CD4-positive, CD25-positive, alpha-beta regulatory T cell (primary cell): Measurements from ENCODE around the gene TM2D3. TPM values are rescaled to one million over a fixed set of nuclear protein-coding genes. Genes with fewer than 3 reads are reported as not detected.
"Not testable (repeated sequence)": the region's sequence is repeated elsewhere in the genome, so short reads cannot be mapped to it uniquely, and the experiment has no call there.

Source experiments
- ATAC-seq, 2 donors: fragments of 150-1000 bp; cut with Tn5 transposase; one replicate each; pipeline ENCODE4 v1.10.0; 2021; ENCODE audit warnings: low read depth in 2 of 2, moderate number of reproducible peaks in 2 of 2, moderate library complexity in 1 of 2
- DNase-seq, 3 donors: peaks; one replicate each; pipeline versions ENCODE4 v3.0.0 to v3.0.0-alpha.2; 2012 to 2022; ENCODE audit warnings: mixed read lengths in 1 of 3
- H3K27ac ChIP-seq: one replicate; pipeline ENCODE4 v1.7.0; 2013; ENCODE audit warnings: mild to moderate bottlenecking, low read length; ENCODE audit not compliant: insufficient read depth, poor library complexity, severe bottlenecking
- H3K27me3 ChIP-seq: one replicate; pipeline ENCODE4 v1.7.0; 2013; ENCODE audit warnings: low read length; ENCODE audit not compliant: control insufficient read depth, insufficient read depth
- H3K36me3 ChIP-seq: one replicate; pipeline ENCODE4 v1.7.0; 2013; ENCODE audit warnings: mild to moderate bottlenecking, low read length, moderate library complexity; ENCODE audit not compliant: control insufficient read depth, insufficient read depth
- H3K4me1 ChIP-seq: 2 replicates; pipeline ENCODE4 v1.7.0; 2013; ENCODE audit warnings: mild to moderate bottlenecking, low read length; ENCODE audit not compliant: insufficient read depth, control insufficient read depth, poor library complexity, severe bottlenecking
- H3K4me3 ChIP-seq: one replicate; pipeline ENCODE4 v1.7.0; 2013; ENCODE audit warnings: low read depth, mild to moderate bottlenecking, low read length, moderate library complexity
- H3K9me3 ChIP-seq, 2 experiments: 1 replicate in 1 of 2; 2 replicates in 1 of 2; pipeline ENCODE4 v1.7.0; 2013; ENCODE audit warnings: low read length in 2 of 2, mild to moderate bottlenecking in 1 of 2, moderate library complexity in 1 of 2; ENCODE audit not compliant: control insufficient read depth in 2 of 2
- H3K27ac Mint-ChIP-seq, 3 donors: one replicate each; pipeline ENCODE4 v1.8.0; 2020 to 2022; ENCODE audit warnings: mild to moderate bottlenecking in 3 of 3, mixed read lengths in 3 of 3, moderate library complexity in 2 of 3
- H3K27me3 Mint-ChIP-seq: one replicate; pipeline ENCODE4 v1.8.0; 2022; ENCODE audit warnings: mild to moderate bottlenecking, mixed read lengths
- H3K36me3 Mint-ChIP-seq: one replicate; pipeline ENCODE4 v1.8.0; 2020; ENCODE audit warnings: mixed read lengths
- H3K4me1 Mint-ChIP-seq, 4 donors: one replicate each; pipeline ENCODE4 v1.8.0; 2020 to 2022; ENCODE audit warnings: mixed read lengths in 4 of 4, mild to moderate bottlenecking in 1 of 4
- H3K4me3 Mint-ChIP-seq, 4 donors: one replicate each; pipeline ENCODE4 v1.8.0; 2020 to 2022; ENCODE audit warnings: mild to moderate bottlenecking in 4 of 4, mixed read lengths in 4 of 4, moderate library complexity in 3 of 4
- H3K9me3 Mint-ChIP-seq, 7 donors: one replicate each; pipeline ENCODE4 v1.8.0; 2020 to 2022; ENCODE audit warnings: mixed read lengths in 7 of 7, mild to moderate bottlenecking in 3 of 7, moderate library complexity in 2 of 7
- polyA plus RNA-seq, 4 donors: library from polyadenylated mRNA; unstranded; fragments of 300-500 nt; fragmentation: Illumina TruSeq; gene quantifications; one replicate each; pipeline ENCODE4 v1.2.3, GENCODE V29; 2021
- total RNA-seq: library from RNA; stranded (reverse); gene quantifications from one replicate; pipeline ENCODE4 v1.2.3, GENCODE V29; 2022

Gene TM2D3
- total and polyA plus RNA-seq, 5 donors from 2014 or later = 30.9 to 85.4 (median 43.6) TPM

DNA sequence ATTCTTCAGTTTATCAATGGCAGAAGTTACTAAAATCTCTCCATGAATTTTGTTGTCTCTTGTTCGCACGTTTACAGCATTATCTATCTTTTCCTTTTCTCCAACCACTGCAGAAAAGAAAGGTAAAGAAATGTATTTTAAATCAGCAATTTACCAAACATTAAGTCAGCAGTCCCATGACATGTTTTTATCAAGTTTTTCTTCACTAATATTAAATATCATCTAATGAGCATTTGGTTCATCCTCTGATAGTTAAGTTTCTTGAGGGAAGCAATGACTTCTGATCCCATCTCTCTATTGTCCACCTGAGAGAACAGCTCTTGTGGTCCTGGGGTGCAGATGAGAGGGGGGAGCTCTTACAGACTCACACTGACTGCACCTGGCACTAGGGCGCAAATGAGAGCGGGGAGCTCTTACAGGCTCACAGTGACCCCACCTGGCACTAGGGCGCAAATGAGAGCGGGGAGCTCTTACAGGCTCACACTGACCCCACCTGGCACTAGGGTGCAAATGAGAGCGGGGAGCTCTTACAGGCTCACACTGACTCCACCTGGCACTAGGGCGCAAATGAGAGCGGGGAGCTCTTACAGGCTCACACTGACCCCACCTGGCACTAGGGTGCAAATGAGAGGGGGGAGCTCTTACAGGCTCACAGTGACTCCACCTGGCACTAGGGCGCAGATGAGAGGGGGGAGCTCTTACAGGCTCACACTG is 2.6 kb upstream of the TM2D3 start:
- not testable (repeated sequence) for H3K36me3 Mint-ChIP-seq, ATAC-seq, H3K27ac ChIP-seq, H3K9me3 ChIP-seq, H3K27me3 ChIP-seq, H3K4me3 ChIP-seq, H3K9me3 Mint-ChIP-seq, H3K27me3 Mint-ChIP-seq
- peak in 1 of 3 donors; percentile 48 for DNase-seq
- peak overlapping the region; percentile 21 to 81 (median 68) for H3K4me3 Mint-ChIP-seq
- H3K4me1 ChIP-seq = peaks cover 28% of the 10 kb centered on the region
- peaks cover 12 to 36% (median 17%) of the 10 kb centered on the region in 4 donors for H3K4me1 Mint-ChIP-seq
- H3K27ac Mint-ChIP-seq = peak overlapping the region; percentile 26 to 80 (median 52)
- peaks cover 18% of the 10 kb centered on the region for H3K36me3 ChIP-seq

GRCh38 chr15:101654171-101654570 is 2.0 kb upstream of the TM2D3 start:
- H3K4me3 Mint-ChIP-seq = peak overlapping the region; percentile 38 to 81 (median 68)
- no peaks in the 10 kb centered on the region for H3K9me3 Mint-ChIP-seq
- Histone ChIP-seq H3K4me3 (no peak overlapping the region), H3K4me1 (peaks cover 34% of the 10 kb centered on the region), H3K27me3 (no peaks in the 10 kb centered on the region), H3K36me3 (peaks cover 17% of the 10 kb centered on the region), H3K9me3 (no peaks in the 10 kb centered on the region), H3K27ac (no peak overlapping the region)
- no peaks in the 10 kb centered on the region for H3K27me3 Mint-ChIP-seq
- peaks cover 12% of the 10 kb centered on the region for H3K36me3 Mint-ChIP-seq
- peaks cover 18 to 42% (median 23%) of the 10 kb centered on the region in 4 donors for H3K4me1 Mint-ChIP-seq
- ATAC-seq (no peak), DNase-seq (no peak)
- peak overlapping the region; percentile 2 to 80 (median 52) for H3K27ac Mint-ChIP-seq

DNA sequence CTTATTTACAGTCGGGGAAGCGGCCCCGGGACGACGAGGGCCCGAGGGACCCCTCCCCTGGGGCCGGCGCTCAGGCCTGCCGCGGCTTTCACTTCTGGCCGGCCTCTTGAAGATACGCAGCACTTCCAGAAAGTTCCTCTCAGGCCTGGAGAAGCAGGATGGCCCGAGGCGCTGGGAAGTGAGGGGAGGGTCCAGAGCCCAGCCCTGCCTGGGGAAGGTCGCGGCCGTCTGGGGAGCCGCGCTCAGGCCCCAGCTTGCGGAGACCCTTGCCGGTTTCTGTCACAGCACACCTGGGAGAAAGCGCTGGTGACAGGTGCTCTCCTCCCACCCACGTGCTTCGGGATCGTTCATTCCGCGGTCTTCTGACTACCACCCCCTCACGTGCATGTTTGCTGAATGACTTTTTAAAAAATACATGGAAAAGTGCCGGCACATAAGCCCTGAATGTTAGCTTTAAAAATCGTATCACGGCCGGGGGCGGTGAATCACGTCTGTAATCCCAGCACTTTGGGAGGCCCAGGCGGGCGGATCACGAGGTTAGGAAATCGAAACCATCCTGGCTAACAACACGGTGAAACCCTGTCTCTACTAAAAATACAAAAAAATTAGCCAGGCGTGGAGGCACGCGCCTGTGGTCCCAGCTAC is 727 bp upstream of the TM2D3 start:
- Mint-ChIP-seq H3K27ac (peak overlapping the region; percentile 96 to 97 (median 96)), H3K36me3 (peaks cover 14% of the 10 kb centered on the region), H3K27me3 (no peaks in the 10 kb centered on the region), H3K9me3 (no peaks in the 10 kb centered on the region), H3K4me3 (peak overlapping the region; percentile 93 to 98 (median 96)), H3K4me1 (peaks cover 20 to 52% (median 28%) of the 10 kb centered on the region in 4 donors)
- DNase-seq (no peak), ATAC-seq (no peak)
- H3K36me3 ChIP-seq = peaks cover 29% of the 10 kb centered on the region
- no peaks in the 10 kb centered on the region for H3K9me3 ChIP-seq
- peak overlapping the region; percentile 69 for H3K4me3 ChIP-seq
- H3K27me3 ChIP-seq = no peaks in the 10 kb centered on the region
- H3K27ac ChIP-seq = peak overlapping the region; percentile 95
- peaks cover 39% of the 10 kb centered on the region for H3K4me1 ChIP-seq

- peak overlapping the region; percentile 97 for H3K4me3 ChIP-seq
- H3K27me3 ChIP-seq = no peaks in the 10 kb centered on the region
- H3K4me1 ChIP-seq = peaks cover 39% of the 10 kb centered on the region
- ATAC-seq (peak; percentile 35 to 40), DNase-seq (peak in 1 of 3 donors; percentile 17)
- peak overlapping the region; percentile 95 for H3K27ac ChIP-seq
- H3K9me3 ChIP-seq = no peaks in the 10 kb centered on the region
- H3K27me3 Mint-ChIP-seq = no peaks in the 10 kb centered on the region
- no peaks in the 10 kb centered on the region for H3K9me3 Mint-ChIP-seq
- H3K36me3 ChIP-seq = peaks cover 38% of the 10 kb centered on the region
- H3K4me3 Mint-ChIP-seq = peak overlapping the region; percentile 93 to 98 (median 96)
- H3K36me3 Mint-ChIP-seq = peaks cover 14% of the 10 kb centered on the region
- peak overlapping the region; percentile 96 to 97 (median 97) for H3K27ac Mint-ChIP-seq
- H3K4me1 Mint-ChIP-seq = peaks cover 23 to 60% (median 28%) of the 10 kb centered on the region in 4 donors
Observed at GRCh38 chr15:101651554-101652097, 555 bp downstream of the TM2D3 start.

GRCh38 chr15:101650145-101650544 is 2.0 kb downstream of the TM2D3 start:
- peaks cover 16% of the 10 kb centered on the region for H3K36me3 Mint-ChIP-seq
- Histone ChIP-seq H3K36me3 (peaks cover 46% of the 10 kb centered on the region), H3K4me1 (peaks cover 39% of the 10 kb centered on the region), H3K27me3 (no peaks in the 10 kb centered on the region), H3K9me3 (no peaks in the 10 kb centered on the region), H3K4me3 (peak overlapping the region; percentile 97), H3K27ac (peak overlapping the region; percentile 55)
- peak overlapping the region; percentile 88 to 98 (median 94) for H3K4me3 Mint-ChIP-seq
- peaks cover 24 to 70% (median 33%) of the 10 kb centered on the region in 4 donors for H3K4me1 Mint-ChIP-seq
- no peaks in the 10 kb centered on the region for H3K27me3 Mint-ChIP-seq
- ATAC-seq (no peak), DNase-seq (no peak)
- H3K9me3 Mint-ChIP-seq = no peaks in the 10 kb centered on the region
- H3K27ac Mint-ChIP-seq = peak overlapping the region; percentile 29 to 96 (median 59)

GRCh38 chr15:101648356-101648755 is 3.8 kb downstream of the TM2D3 start:
- Mint-ChIP-seq H3K27me3 (no peaks in the 10 kb centered on the region), H3K4me3 (peak overlapping the region in 2 of 4 donors; percentile 43 to 98), H3K4me1 (peaks cover 24 to 66% (median 30%) of the 10 kb centered on the region in 4 donors), H3K36me3 (peaks cover 21% of the 10 kb centered on the region), H3K27ac (no peak overlapping the region), H3K9me3 (no peaks in the 10 kb centered on the region)
- H3K27me3 ChIP-seq = no peaks in the 10 kb centered on the region
- H3K36me3 ChIP-seq = peaks cover 62% of the 10 kb centered on the region
- no peak for ATAC-seq
- H3K9me3 ChIP-seq = no peaks in the 10 kb centered on the region
- H3K4me1 ChIP-seq = peaks cover 39% of the 10 kb centered on the region
- H3K4me3 ChIP-seq = no peak overlapping the region
- no peak for DNase-seq
- no peak overlapping the region for H3K27ac ChIP-seq

GRCh38 chr15:101647251-101647650 is 4.9 kb downstream of the TM2D3 start:
- Histone ChIP-seq H3K4me3 (no peak overlapping the region), H3K9me3 (no peaks in the 10 kb centered on the region), H3K27ac (no peak overlapping the region), H3K36me3 (peaks cover 65% of the 10 kb centered on the region), H3K4me1 (peaks cover 35% of the 10 kb centered on the region), H3K27me3 (no peaks in the 10 kb centered on the region)
- Mint-ChIP-seq H3K9me3 (no peaks in the 10 kb centered on the region), H3K4me3 (peak overlapping the region in 1 of 4 donors; percentile 38), H3K36me3 (peaks cover 21% of the 10 kb centered on the region), H3K27ac (no peak overlapping the region), H3K4me1 (peaks cover 28 to 69% (median 35%) of the 10 kb centered on the region in 4 donors), H3K27me3 (no peaks in the 10 kb centered on the region)
- ATAC-seq (no peak), DNase-seq (no peak)
